ENCODE data around the gene HTRA1.

DNA sequence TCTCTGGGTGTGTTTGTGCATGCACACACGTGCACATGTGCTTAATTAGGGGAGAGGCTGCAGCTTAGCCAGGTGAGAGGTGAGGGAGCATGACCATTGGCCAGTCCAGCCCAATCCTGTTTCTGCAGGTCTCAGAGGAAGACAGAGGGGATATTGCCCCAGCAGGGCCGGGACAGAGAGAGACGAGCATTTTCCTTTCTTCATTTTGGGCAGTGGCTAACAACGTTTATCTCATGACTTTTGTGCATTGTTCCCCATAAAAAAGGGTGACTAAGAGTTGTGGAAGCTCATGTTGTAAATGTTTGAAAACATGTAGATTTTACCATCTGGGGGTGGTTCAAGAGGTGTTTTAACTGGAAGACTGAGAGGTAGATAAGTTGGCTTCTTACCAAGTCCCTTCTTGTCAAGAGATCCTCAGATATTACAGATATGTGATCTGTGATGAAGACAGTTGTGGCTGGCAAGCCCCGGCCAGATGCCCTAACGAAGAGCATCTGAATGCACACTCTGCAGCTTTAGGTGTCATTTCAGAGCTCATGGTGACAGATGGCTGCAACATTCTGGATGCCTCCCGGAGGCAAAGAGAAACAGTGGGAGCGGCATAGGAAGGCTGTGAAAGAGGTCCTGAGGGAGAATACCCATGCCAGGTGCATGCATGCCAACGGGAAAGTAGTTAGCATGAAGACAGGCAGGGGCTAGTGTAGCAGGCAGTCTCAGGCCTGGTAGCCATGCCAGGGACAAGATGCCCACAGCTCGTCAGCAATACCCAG is 82.5 kb downstream of the HTRA1 start:
- TF ChIP-seq, protein P1, sequence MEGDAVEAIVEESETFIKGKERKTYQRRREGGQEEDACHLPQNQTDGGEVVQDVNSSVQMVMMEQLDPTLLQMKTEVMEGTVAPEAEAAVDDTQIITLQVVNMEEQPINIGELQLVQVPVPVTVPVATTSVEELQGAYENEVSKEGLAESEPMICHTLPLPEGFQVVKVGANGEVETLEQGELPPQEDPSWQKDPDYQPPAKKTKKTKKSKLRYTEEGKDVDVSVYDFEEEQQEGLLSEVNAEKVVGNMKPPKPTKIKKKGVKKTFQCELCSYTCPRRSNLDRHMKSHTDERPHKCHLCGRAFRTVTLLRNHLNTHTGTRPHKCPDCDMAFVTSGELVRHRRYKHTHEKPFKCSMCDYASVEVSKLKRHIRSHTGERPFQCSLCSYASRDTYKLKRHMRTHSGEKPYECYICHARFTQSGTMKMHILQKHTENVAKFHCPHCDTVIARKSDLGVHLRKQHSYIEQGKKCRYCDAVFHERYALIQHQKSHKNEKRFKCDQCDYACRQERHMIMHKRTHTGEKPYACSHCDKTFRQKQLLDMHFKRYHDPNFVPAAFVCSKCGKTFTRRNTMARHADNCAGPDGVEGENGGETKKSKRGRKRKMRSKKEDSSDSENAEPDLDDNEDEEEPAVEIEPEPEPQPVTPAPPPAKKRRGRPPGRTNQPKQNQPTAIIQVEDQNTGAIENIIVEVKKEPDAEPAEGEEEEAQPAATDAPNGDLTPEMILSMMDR (conservative IDR thresholded peaks at IDR 0.05; ENCODE audit: low read depth, low read length), result no peak
- no peak for TF ChIP-seq EZH2 (IDR thresholded peaks at IDR 0.05; ENCODE audit: borderline replicate concordance, low read depth, low read length, poor library complexity, severe bottlenecking)
